Mesenchymal stem cell (in vitro differentiated cells and primary cell): ENCODE results near the gene CDH23.

Source experiments
- DNase-seq: peaks from one replicate; pipeline ENCODE4 v3.0.0-alpha.2; 2013
- H2AFZ ChIP-seq: one replicate; pipeline ENCODE4 v1.6.1; 2013; ENCODE audit warnings: low read depth, mild to moderate bottlenecking, control low read depth, inconsistent platforms, low read length, moderate library complexity
- H2AK5ac ChIP-seq: 2 replicates; pipeline ENCODE4 v1.6.1; 2013; ENCODE audit warnings: low read length, moderate library complexity, mild to moderate bottlenecking, inconsistent platforms; ENCODE audit not compliant: severe bottlenecking
- H2BK120ac ChIP-seq: one replicate; pipeline ENCODE4 v1.6.1; 2013; ENCODE audit warnings: low read depth, mild to moderate bottlenecking, inconsistent platforms, low read length, moderate library complexity
- H2BK12ac ChIP-seq, 2 experiments: one replicate each; pipeline ENCODE4 v1.6.1; 2013; ENCODE audit warnings: inconsistent platforms in 2 of 2, low read length in 2 of 2, mild to moderate bottlenecking in 2 of 2, moderate library complexity in 2 of 2, control low read depth in 1 of 2
- H2BK15ac ChIP-seq: one replicate; pipeline ENCODE4 v1.6.1; 2013; ENCODE audit warnings: mild to moderate bottlenecking, low read depth, inconsistent platforms; ENCODE audit not compliant: poor library complexity, severe bottlenecking
- H2BK5ac ChIP-seq: 2 replicates; pipeline ENCODE4 v1.6.1; 2013; ENCODE audit warnings: low read depth, mild to moderate bottlenecking, low read length, control low read depth, inconsistent platforms; ENCODE audit not compliant: poor library complexity, severe bottlenecking
- H3K14ac ChIP-seq, 2 experiments: one replicate each; pipeline ENCODE4 v1.6.1; 2013; ENCODE audit warnings: inconsistent platforms in 2 of 2, low read length in 2 of 2, control low read depth in 1 of 2, mild to moderate bottlenecking in 1 of 2, moderate library complexity in 1 of 2
- H3K18ac ChIP-seq, 2 experiments: one replicate each; pipeline ENCODE4 v1.6.1; 2013; ENCODE audit warnings: inconsistent platforms in 2 of 2, low read length in 2 of 2, control low read depth in 1 of 2, low read depth in 1 of 2, mild to moderate bottlenecking in 1 of 2
- H3K23ac ChIP-seq, 2 experiments: one replicate each; pipeline ENCODE4 v1.6.1; 2013; ENCODE audit warnings: inconsistent platforms in 2 of 2, low read length in 2 of 2, mild to moderate bottlenecking in 2 of 2, moderate library complexity in 2 of 2, control low read depth in 1 of 2
- H3K27ac ChIP-seq: 2 replicates; pipeline ENCODE4 v1.5.1; 2013; ENCODE audit warnings: mild to moderate bottlenecking, moderate library complexity, low read length, control low read depth, inconsistent platforms; ENCODE audit not compliant: poor library complexity, severe bottlenecking
- H3K27me3 ChIP-seq, 2 experiments: 2 replicates each; pipeline versions ENCODE4 v1.6.1 to v1.7.0; 2013; ENCODE audit warnings: low read length in 2 of 2, mild to moderate bottlenecking in 2 of 2, moderate library complexity in 2 of 2, control low read depth in 1 of 2, inconsistent platforms in 1 of 2; ENCODE audit not compliant: control insufficient read depth in 1 of 2, insufficient read depth in 1 of 2
- H3K36me3 ChIP-seq, 2 experiments: 2 replicates each; pipeline versions ENCODE4 v1.6.1 to v1.7.0; 2013; ENCODE audit warnings: low read length in 2 of 2, control low read depth in 1 of 2, inconsistent platforms in 1 of 2, low read depth in 1 of 2, mild to moderate bottlenecking in 1 of 2; ENCODE audit not compliant: insufficient read depth in 2 of 2, control insufficient read depth in 1 of 2
- H3K4ac ChIP-seq, 2 experiments: one replicate each; pipeline ENCODE4 v1.6.1; 2013; ENCODE audit warnings: inconsistent platforms in 2 of 2, low read length in 2 of 2, mild to moderate bottlenecking in 2 of 2, moderate library complexity in 2 of 2, control low read depth in 1 of 2, low read depth in 1 of 2
- H3K4me1 ChIP-seq: 2 replicates; pipeline ENCODE4 v1.6.1; 2013; ENCODE audit warnings: low read depth, low read length, control low read depth; ENCODE audit not compliant: control insufficient read depth, insufficient read depth
- H3K4me2 ChIP-seq: 2 replicates; pipeline ENCODE4 v1.6.1; 2013; ENCODE audit warnings: low read length, mild to moderate bottlenecking, inconsistent platforms; ENCODE audit not compliant: poor library complexity, severe bottlenecking
- H3K4me3 ChIP-seq, 2 experiments: 2 replicates each; pipeline versions ENCODE4 v1.5.1 to v1.7.0; 2013; ENCODE audit warnings: low read length in 2 of 2, mild to moderate bottlenecking in 2 of 2, control low read depth in 1 of 2, low read depth in 1 of 2; ENCODE audit not compliant: insufficient read depth in 1 of 2
- H3K79me1 ChIP-seq: replicated peaks from 2 replicates; pipeline ENCODE4 v1.6.1; 2013; ENCODE audit warnings: mild to moderate bottlenecking, control low read depth, low read length, inconsistent platforms; ENCODE audit not compliant: poor library complexity, severe bottlenecking
- H3K9ac ChIP-seq: 2 replicates; pipeline ENCODE4 v1.7.0; 2013; ENCODE audit warnings: mild to moderate bottlenecking, low read length, moderate library complexity
- H3K9me3 ChIP-seq: 2 replicates; pipeline ENCODE4 v1.7.0; 2013; ENCODE audit warnings: mild to moderate bottlenecking, low read length; ENCODE audit not compliant: control insufficient read depth
- H4K8ac ChIP-seq: one replicate; pipeline ENCODE4 v1.6.1; 2013; ENCODE audit warnings: inconsistent platforms, mild to moderate bottlenecking, low read length, moderate library complexity
- H4K91ac ChIP-seq: one replicate; pipeline ENCODE4 v1.6.1; 2013; ENCODE audit warnings: mild to moderate bottlenecking, low read length, inconsistent platforms
- WGBS: methylation state at CpG from one replicate; pipeline ENCODE4 v1.1.7; 2013; ENCODE audit warnings: mixed read lengths; 5-methylcytosine and 5-hydroxymethylcytosine counted together

CDH23 gene

GRCh38 chr10:71413581-71413980 lies 16.9 kb downstream of the CDH23 start:
- no peaks in the 10 kb centered on the region for H3K79me1 ChIP-seq
- H3K36me3 ChIP-seq = no peaks in the 10 kb centered on the region
- H2BK5ac ChIP-seq = no peak overlapping the region
- H3K14ac ChIP-seq = no peak overlapping the region
- H3K4me3 ChIP-seq = no peak overlapping the region
- H3K4me1 ChIP-seq = no peaks in the 10 kb centered on the region
- peaks cover 21% of the 10 kb centered on the region for H3K9me3 ChIP-seq
- DNase-seq = no peak
- no peak overlapping the region for H3K23ac ChIP-seq
- H3K4ac ChIP-seq = no peak overlapping the region
- no peak overlapping the region for H2AFZ ChIP-seq
- no peak overlapping the region for H3K27ac ChIP-seq
- peaks cover 10 to 12% of the 10 kb centered on the region in 2 experiments for H3K27me3 ChIP-seq
- H2BK120ac ChIP-seq = no peak overlapping the region
- no peak overlapping the region for H2BK15ac ChIP-seq
- no peak overlapping the region for H3K9ac ChIP-seq
- no peak overlapping the region for H3K18ac ChIP-seq
- no peak overlapping the region for H2BK12ac ChIP-seq
- H4K91ac ChIP-seq = no peak overlapping the region
- H3K4me2 ChIP-seq = no peak overlapping the region
- H2AK5ac ChIP-seq = no peak overlapping the region
- H4K8ac ChIP-seq = no peak overlapping the region

DNA sequence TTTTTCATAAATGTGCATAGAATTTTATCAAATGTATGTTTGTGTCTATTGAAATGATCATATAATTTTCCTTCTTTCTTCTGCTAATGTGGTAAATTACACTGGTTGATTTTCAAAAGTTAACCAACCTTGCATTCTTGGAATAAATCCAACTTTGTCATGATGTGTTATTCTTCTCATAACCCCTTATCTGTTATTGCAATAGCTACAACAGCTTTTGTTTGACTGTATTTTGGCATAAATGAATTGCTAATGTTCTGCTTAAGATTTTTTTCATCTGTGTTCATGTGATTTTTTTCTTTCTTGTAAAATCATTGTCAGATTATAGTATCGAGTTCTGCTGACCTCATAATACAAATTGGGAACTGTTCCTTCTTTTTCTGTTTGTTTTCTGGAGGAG lies 17.6 kb downstream of the CDH23 start:
- H3K14ac ChIP-seq = no peak overlapping the region
- H2AFZ ChIP-seq = no peak overlapping the region
- WGBS = 67% methylated on average over 1 of the region's 1 CpG
- no peak overlapping the region for H2BK12ac ChIP-seq
- H3K4ac ChIP-seq = no peak overlapping the region
- no peak overlapping the region for H2BK120ac ChIP-seq
- no peak overlapping the region for H3K27ac ChIP-seq
- no peak for DNase-seq
- no peaks in the 10 kb centered on the region for H3K79me1 ChIP-seq
- no peak overlapping the region for H2AK5ac ChIP-seq
- H3K23ac ChIP-seq = no peak overlapping the region
- peaks cover 4 to 9% of the 10 kb centered on the region in 2 experiments for H3K27me3 ChIP-seq
- H2BK5ac ChIP-seq = no peak overlapping the region
- H2BK15ac ChIP-seq = no peak overlapping the region
- H3K36me3 ChIP-seq = no peaks in the 10 kb centered on the region
- H3K9me3 ChIP-seq = peaks cover 21% of the 10 kb centered on the region
- H4K91ac ChIP-seq = no peak overlapping the region
- no peaks in the 10 kb centered on the region for H3K4me1 ChIP-seq
- H3K18ac ChIP-seq = no peak overlapping the region
- H3K9ac ChIP-seq = no peak overlapping the region
- no peak overlapping the region for H3K4me3 ChIP-seq
- no peak overlapping the region for H4K8ac ChIP-seq
- no peak overlapping the region for H3K4me2 ChIP-seq

DNA sequence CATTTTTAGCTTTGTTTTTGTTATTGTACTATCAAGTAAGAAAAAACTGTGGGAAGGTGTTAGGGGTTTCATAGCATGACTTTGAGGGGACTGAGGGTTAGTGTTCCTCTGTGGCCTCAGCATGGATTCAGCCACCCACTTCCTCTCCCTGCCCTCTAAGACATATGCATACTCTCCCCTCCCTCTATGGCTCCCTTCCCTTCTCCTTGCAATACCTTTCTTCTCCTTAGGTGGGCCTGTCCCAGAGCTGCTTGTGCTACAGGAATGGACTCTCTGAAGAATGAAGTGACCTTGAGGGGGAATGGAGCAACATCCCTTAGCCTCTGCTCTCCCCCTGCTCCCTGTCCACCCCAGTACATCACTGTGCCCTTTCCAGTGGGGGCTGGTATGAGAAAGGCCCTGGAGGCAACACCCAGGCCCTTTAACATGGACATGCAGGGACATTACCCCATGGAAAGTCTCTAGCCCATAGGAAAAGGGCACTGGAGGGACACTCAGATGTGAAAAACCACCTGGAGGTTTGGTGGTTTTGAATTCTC lies 22.4 kb downstream of the CDH23 start:
- no peak overlapping the region for H2AFZ ChIP-seq
- H3K23ac ChIP-seq = no peak overlapping the region
- no peak overlapping the region for H2BK15ac ChIP-seq
- no peak overlapping the region for H3K9ac ChIP-seq
- H3K36me3 ChIP-seq = no peaks in the 10 kb centered on the region
- no peak overlapping the region for H2BK12ac ChIP-seq
- no peak overlapping the region for H2AK5ac ChIP-seq
- H2BK5ac ChIP-seq = no peak overlapping the region
- H3K4me3 ChIP-seq = no peak overlapping the region
- no peaks in the 10 kb centered on the region for H3K4me1 ChIP-seq
- peaks cover 21 to 28% of the 10 kb centered on the region in 2 experiments for H3K27me3 ChIP-seq
- H4K91ac ChIP-seq = no peak overlapping the region
- no peak overlapping the region for H3K4ac ChIP-seq
- H3K9me3 ChIP-seq = peaks cover 3% of the 10 kb centered on the region
- H3K14ac ChIP-seq = no peak overlapping the region
- no peak overlapping the region for H3K4me2 ChIP-seq
- no peaks in the 10 kb centered on the region for H3K79me1 ChIP-seq
- no peak overlapping the region for H2BK120ac ChIP-seq
- H3K18ac ChIP-seq = no peak overlapping the region
- DNase-seq = no peak
- H3K27ac ChIP-seq = no peak overlapping the region
- no peak overlapping the region for H4K8ac ChIP-seq

DNA sequence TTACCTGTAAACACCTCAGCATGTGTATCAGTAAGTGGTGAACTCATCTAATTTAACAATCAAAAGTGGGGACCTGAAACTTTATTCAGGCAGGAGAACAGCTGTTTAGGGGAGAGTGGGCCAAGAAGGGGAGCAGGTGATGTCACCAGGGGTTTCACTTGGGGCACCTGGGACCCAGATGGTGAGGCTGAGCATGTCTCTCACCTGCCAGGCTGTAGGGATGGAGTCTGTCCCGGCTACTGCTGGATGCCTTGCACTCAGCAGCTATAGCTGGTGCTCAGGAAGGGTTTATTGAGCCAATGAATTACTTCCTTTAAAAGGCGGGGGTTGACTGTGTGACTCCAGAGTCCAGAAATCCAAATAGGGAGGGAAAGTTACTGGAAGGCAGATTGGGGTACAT lies 23.0 kb downstream of the CDH23 start:
- H3K79me1 ChIP-seq = no peaks in the 10 kb centered on the region
- WGBS = 73% methylated on average over 2 of the region's 2 CpGs

More for the DNA sequence above, 23.0 kb downstream of the CDH23 start:
- no peak overlapping the region for H3K4me2 ChIP-seq
- H3K36me3 ChIP-seq = no peaks in the 10 kb centered on the region
- H3K4me3 ChIP-seq = no peak overlapping the region
- no peak overlapping the region for H3K4ac ChIP-seq
- H4K8ac ChIP-seq = no peak overlapping the region
- H2BK5ac ChIP-seq = no peak overlapping the region
- no peak overlapping the region for H2BK120ac ChIP-seq
- H3K27ac ChIP-seq = no peak overlapping the region
- no peak overlapping the region for H3K14ac ChIP-seq
- H3K4me1 ChIP-seq = no peaks in the 10 kb centered on the region
- no peak overlapping the region for H3K9ac ChIP-seq
- H2AK5ac ChIP-seq = no peak overlapping the region
- H2BK15ac ChIP-seq = no peak overlapping the region
- H2AFZ ChIP-seq = no peak overlapping the region
- H3K9me3 ChIP-seq = no peaks in the 10 kb centered on the region
- H3K23ac ChIP-seq = no peak overlapping the region
- H2BK12ac ChIP-seq = no peak overlapping the region
- no peak overlapping the region for H4K91ac ChIP-seq
- no peak overlapping the region for H3K18ac ChIP-seq
- DNase-seq = no peak
- peaks cover 28 to 35% of the 10 kb centered on the region in 2 experiments for H3K27me3 ChIP-seq
